Measurements from ENCODE around the gene HBS1L. TPM values are rescaled to one million over a fixed set of nuclear protein-coding genes. Genes with fewer than 3 reads are reported as not detected.

The HBS1L gene
- total RNA-seq, 1 experiment from 2014 or later: 89.4 TPM

DNA sequence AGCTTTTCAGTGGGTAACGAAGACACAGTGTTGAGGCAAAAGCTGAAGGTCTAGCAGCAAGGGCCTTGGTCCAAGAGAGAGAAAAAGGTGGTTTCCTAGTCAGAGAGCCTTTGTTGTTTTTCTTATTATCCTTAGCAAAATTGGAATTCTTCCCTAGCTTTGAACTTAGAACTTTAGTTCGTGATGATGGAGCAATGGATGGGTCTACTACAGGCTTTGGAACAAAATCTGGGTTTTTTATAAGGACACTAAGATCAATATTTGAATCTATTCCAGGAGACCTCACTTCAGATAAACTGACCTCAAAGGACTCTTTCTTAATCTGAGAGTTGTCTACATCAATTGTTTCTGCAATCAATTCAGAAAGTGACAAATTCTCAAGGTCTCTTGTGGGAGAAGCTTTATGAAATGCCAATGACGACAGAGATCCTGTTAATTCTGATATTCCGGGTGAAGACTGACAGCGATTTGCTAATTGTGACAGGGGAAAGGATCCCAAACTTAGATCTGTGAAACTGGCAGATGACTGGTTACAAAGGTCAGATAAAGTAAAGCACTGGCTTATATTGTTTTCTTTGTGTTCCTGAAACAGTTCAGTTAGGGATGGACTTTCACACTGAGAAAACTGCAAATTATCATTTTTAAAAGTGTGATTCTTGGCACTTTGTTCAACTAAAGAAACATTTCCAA, 17.7 kb downstream of the HBS1L start:
- peaks cover 6 to 17% of the 10 kb centered on the region in 2 experiments; a peak in 2 of 4 replicates for H3K36me3 ChIP-seq (ENCODE audit: control insufficient read depth in 1 of 2, insufficient read depth in 2 of 2, low read length in 2 of 2)
- H3K79me2 ChIP-seq (ENCODE audit: insufficient read depth, low read length): peaks cover 61% of the 10 kb centered on the region
- no peak overlapping the region for H2AFZ ChIP-seq (ENCODE audit: low read depth, low read length, poor library complexity, severe bottlenecking)
- no peak overlapping the region for H3K27ac ChIP-seq (ENCODE audit: low read depth, low read length)
- intact Hi-C loops (cut with micrococcal nuclease): no loop called here
- TF ChIP-seq YY1 (IDR thresholded peaks at IDR 0.05; ENCODE audit: extremely low read depth, insufficient replicate concordance, low read depth, low read length) (no peak), SIN3A (IDR thresholded peaks at IDR 0.05; ENCODE audit: low read depth) (no peak), SRF (IDR thresholded peaks at IDR 0.05; ENCODE audit: low read depth) (no peak), POLR2A (IDR thresholded peaks at IDR 0.05; ENCODE audit: borderline replicate concordance, extremely low read depth, insufficient read depth, insufficient read length) (no peak), EZH2phosphoT487 (IDR thresholded peaks at IDR 0.05; ENCODE audit: borderline replicate concordance) (no peak), SP1 (IDR thresholded peaks at IDR 0.05; ENCODE audit: low read depth) (no peak), REST (IDR thresholded peaks at IDR 0.05; ENCODE audit: low read depth) (no peak), POLR2AphosphoS5 (IDR thresholded peaks at IDR 0.05; ENCODE audit: low read depth, low read length) (no peak)
- TF ChIP-seq, protein P1, sequence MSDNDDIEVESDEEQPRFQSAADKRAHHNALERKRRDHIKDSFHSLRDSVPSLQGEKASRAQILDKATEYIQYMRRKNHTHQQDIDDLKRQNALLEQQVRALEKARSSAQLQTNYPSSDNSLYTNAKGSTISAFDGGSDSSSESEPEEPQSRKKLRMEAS (IDR thresholded peaks at IDR 0.05): no peak
- ChIA-PET RAD21 (ENCODE audit: low non-redundant PET in 1 of 2, low total read pairs in 2 of 2, uncharacterized antibody in 2 of 2, unreplicated experiment in 2 of 2) (no interaction called here), CTCF (interaction anchor here (0.9 kb wide), 1 partner anchor 35 kb away, joined by 3 read pairs; no protein-coding TSS in a partner anchor), POLR2A (no interaction called here)
- H3K27me3 ChIP-seq (ENCODE audit: insufficient read depth, low read length): no peaks in the 10 kb centered on the region
- H3K9ac ChIP-seq (ENCODE audit: low read length): no peak overlapping the region
- H3K9me2 ChIP-seq (ENCODE audit: insufficient read depth): no peaks in the 10 kb centered on the region
- H3K4me1 ChIP-seq (ENCODE audit: control insufficient read depth in 1 of 2, insufficient read depth in 2 of 2, low read length in 2 of 2): no peaks in the 10 kb centered on the region
- no peak for DNase-seq (ENCODE audit: low read depth, low spot score)
- H3K4me2 ChIP-seq (ENCODE audit: low read length): no peak overlapping the region
- H3K4me3 ChIP-seq (replicated peaks in 1 of 2; ENCODE audit: low read depth in 1 of 2, low read length in 2 of 2): no peak overlapping the region
- H3K9me3 ChIP-seq (ENCODE audit: control insufficient read depth in 1 of 2, insufficient read depth in 1 of 2, low read depth in 1 of 2, low read length in 2 of 2): no peaks in the 10 kb centered on the region
- peaks cover 10% of the 10 kb centered on the region; the same call in 1 of the 2 replicates for H4K20me1 ChIP-seq (ENCODE audit: insufficient read depth)
- no TSS peak for BruUV-seq (replicated peaks)
- ATAC-seq: no peak
